ENCODE results near the gene MEF2C. TPM values are rescaled to one million over a fixed set of nuclear protein-coding genes. Genes with fewer than 3 reads are reported as not detected.
A peak's percentile ranks its signal among the peaks of the same experiment; 100 is the strongest.

Gene MEF2C
- total RNA-seq, 1 donor from 2014 or later, result 42.0 TPM

DNA sequence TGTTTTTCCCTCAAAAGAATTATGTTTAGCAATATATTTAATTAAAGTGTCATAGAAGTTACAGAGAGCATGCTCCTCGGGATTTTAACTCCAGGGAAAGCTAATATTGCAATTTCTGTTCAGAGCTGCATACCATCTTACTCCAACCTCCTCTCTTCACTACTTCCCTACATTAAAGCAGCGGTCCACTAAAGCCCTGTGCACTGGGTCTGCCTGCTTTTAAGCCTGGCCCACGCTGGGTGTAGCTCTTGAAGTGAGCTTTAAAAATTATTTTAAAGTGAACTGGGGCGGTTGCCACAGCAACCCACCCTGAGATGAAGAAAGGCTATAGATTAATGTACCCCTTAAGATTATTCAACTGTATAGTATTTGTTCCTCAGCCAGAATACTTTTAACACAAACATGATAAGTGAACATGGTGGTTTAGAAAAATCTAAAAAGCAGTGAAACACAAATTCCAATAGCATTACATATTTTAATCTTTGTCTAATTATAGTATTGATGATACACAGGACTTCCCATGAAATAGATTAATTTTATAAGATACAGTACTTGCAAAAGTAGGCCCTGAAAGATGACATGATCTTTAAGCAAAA is 3.9 kb upstream of the MEF2C start:
- peak overlapping the region; percentile 86 for H3K27ac ChIP-seq
- H3K4me3 ChIP-seq, result peak overlapping the region; percentile 34

GRCh38 chr5:88886252-88886651 is 3.3 kb upstream of the MEF2C start:
- TF ChIP-seq, protein P1, sequence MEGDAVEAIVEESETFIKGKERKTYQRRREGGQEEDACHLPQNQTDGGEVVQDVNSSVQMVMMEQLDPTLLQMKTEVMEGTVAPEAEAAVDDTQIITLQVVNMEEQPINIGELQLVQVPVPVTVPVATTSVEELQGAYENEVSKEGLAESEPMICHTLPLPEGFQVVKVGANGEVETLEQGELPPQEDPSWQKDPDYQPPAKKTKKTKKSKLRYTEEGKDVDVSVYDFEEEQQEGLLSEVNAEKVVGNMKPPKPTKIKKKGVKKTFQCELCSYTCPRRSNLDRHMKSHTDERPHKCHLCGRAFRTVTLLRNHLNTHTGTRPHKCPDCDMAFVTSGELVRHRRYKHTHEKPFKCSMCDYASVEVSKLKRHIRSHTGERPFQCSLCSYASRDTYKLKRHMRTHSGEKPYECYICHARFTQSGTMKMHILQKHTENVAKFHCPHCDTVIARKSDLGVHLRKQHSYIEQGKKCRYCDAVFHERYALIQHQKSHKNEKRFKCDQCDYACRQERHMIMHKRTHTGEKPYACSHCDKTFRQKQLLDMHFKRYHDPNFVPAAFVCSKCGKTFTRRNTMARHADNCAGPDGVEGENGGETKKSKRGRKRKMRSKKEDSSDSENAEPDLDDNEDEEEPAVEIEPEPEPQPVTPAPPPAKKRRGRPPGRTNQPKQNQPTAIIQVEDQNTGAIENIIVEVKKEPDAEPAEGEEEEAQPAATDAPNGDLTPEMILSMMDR (IDR thresholded peaks at IDR 0.05), result no peak
- intact Hi-C loops (cut with DNase I), result loop anchor here (5.0 kb wide), 1 partner anchor 154 kb away; no protein-coding TSS in a partner anchor
- no peak for DNase-seq
- H3K27me3 ChIP-seq (ENCODE audit: low read depth), result no peaks in the 10 kb centered on the region
- no peak for ATAC-seq
- H3K9me3 ChIP-seq, result no peaks in the 10 kb centered on the region
- H3K4me1 ChIP-seq, result peaks cover 29% of the 10 kb centered on the region
- H3K27ac ChIP-seq, result peak overlapping the region; percentile 86
- no peaks in the 10 kb centered on the region for H3K36me3 ChIP-seq
- H3K4me3 ChIP-seq, result peak overlapping the region; percentile 34

More for the DNA sequence above, 3.9 kb upstream of the MEF2C start:
- no peaks in the 10 kb centered on the region for H3K27me3 ChIP-seq (ENCODE audit: low read depth)
- H3K36me3 ChIP-seq, result no peaks in the 10 kb centered on the region
- peaks cover 29% of the 10 kb centered on the region for H3K4me1 ChIP-seq
- TF ChIP-seq, protein P1 (IDR thresholded peaks at IDR 0.05), result no peak
- no peaks in the 10 kb centered on the region for H3K9me3 ChIP-seq
- ATAC-seq (no peak), DNase-seq (no peak)
- intact Hi-C loops (cut with DNase I), result loop anchor here (5.0 kb wide), 1 partner anchor 155 kb away; no protein-coding TSS in a partner anchor

DNA sequence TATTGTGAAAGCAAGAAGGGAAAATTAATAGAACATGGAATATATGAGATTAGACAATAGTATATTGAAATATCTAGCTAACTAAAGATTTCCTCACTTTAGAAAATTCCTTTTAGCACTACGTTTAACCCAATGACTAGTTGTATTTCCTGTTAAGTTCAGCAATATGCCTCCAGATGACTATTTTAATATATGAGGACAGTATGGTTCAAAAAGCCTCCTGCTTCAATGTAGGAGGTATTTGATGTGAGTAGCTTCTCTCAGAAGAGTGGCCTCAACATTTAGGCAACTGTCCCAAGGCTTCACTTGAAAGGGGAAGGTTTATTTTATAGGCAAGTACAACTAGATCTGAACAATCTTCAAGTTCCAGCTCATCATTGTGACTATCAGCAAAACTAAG is 2.0 kb upstream of the MEF2C start:
- peaks cover 19% of the 10 kb centered on the region for H3K4me1 ChIP-seq
- H3K36me3 ChIP-seq, result no peaks in the 10 kb centered on the region
- DNase-seq (no peak), ATAC-seq (no peak)
- H3K27me3 ChIP-seq (ENCODE audit: low read depth), result no peaks in the 10 kb centered on the region
- H3K27ac ChIP-seq, result peak overlapping the region; percentile 86
- TF ChIP-seq, protein P1 (IDR thresholded peaks at IDR 0.05), result no peak
- intact Hi-C loops (cut with DNase I), result loop anchor here (5.0 kb wide), 1 partner anchor 153 kb away; no protein-coding TSS in a partner anchor
- peak overlapping the region; percentile 65 for H3K4me3 ChIP-seq
- H3K9me3 ChIP-seq, result no peaks in the 10 kb centered on the region

DNA sequence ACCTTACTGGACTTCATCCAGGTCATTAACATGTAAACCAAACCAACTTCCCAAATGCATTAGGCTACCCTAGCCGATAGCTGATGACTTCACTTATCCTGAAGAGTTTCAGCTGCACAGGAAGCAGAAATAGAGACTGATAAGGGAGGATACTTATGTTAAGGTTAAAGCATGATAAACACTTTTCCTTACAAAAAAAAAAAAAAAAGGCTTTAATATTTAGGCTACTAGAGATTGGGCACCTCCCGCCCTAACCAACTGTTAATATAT is 1.6 kb upstream of the MEF2C start:
- Histone ChIP-seq H3K36me3 (no peaks in the 10 kb centered on the region), H3K27me3 (ENCODE audit: low read depth) (no peaks in the 10 kb centered on the region), H3K9me3 (no peaks in the 10 kb centered on the region), H3K27ac (peak overlapping the region; percentile 86), H3K4me1 (peaks cover 19% of the 10 kb centered on the region), H3K4me3 (peak overlapping the region; percentile 65)
- TF ChIP-seq, protein P1 (IDR thresholded peaks at IDR 0.05), result no peak
- ATAC-seq (peak in 1 of 2 donors; percentile 6), DNase-seq (no peak)
- intact Hi-C loops (cut with DNase I), result no loop called here

DNA sequence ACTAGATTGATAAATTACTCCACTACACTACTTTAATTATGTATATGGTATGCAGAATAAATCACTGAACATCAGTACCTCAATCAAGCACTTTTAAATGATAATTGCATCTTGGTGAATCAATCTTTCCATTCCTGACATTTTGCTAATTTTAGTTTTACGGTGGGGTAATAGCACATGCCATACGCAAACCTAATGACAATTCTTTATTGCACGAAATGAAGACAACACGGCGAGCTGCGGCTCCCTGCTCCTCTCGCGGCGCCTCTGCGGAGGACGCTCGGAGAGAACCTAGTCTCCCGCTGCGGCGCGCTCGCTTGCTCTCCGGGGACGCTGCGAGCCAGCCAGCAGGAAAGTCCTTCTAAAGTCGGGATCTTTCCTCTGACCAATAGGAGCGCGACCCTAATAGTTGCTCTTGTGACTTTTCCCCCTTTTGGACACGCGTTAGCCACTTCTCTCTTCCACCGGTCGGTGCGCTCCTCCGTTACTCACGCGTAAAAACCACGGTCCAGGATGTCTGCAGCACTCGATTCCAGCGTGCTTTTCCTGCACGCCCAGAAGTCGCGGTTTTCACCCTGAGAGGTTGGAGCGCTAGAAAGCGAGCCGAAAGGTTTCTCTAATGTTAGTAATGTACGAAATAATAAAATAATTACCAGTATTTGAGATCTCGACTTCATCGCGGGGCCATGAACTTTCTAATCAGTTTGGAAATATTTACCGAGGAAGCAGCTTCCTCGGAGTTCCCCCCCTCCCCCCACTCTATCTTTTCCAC is 1.0 kb upstream of the MEF2C start:
- peak; percentile 75 for DNase-seq
- peak; percentile 68 to 71 for ATAC-seq
- Histone ChIP-seq H3K4me1 (peaks cover 23% of the 10 kb centered on the region), H3K9me3 (no peaks in the 10 kb centered on the region), H3K4me3 (peak overlapping the region; percentile 65), H3K27ac (peak overlapping the region; percentile 86), H3K36me3 (no peaks in the 10 kb centered on the region), H3K27me3 (ENCODE audit: low read depth) (no peaks in the 10 kb centered on the region)
- TF ChIP-seq, protein P1 (IDR thresholded peaks at IDR 0.05), result no peak
- intact Hi-C loops (cut with DNase I), result no loop called here

All from lower lobe of right lung (tissue), 2 donors.